H9 (cell line): ENCODE results near the gene AP4S1. TPM values are rescaled to one million over a fixed set of nuclear protein-coding genes. Genes with fewer than 3 reads are reported as not detected.

Source experiments
- DNase-seq: peaks from one replicate; pipeline ENCODE4 v3.0.0-alpha.2; 2017
- H2AFZ ChIP-seq: one replicate; pipeline ENCODE4 v1.6.1; 2013; ENCODE audit warnings: mild to moderate bottlenecking, low read length, control low read depth, moderate library complexity
- H2AK5ac ChIP-seq: 2 replicates; pipeline ENCODE4 v1.6.1; 2013; ENCODE audit warnings: low read length, control low read depth, mixed read lengths; ENCODE audit not compliant: insufficient read length
- H2BK120ac ChIP-seq: one replicate; pipeline ENCODE4 v1.6.1; 2013; ENCODE audit warnings: low read depth, mild to moderate bottlenecking, low read length, control low read depth, inconsistent platforms; ENCODE audit not compliant: poor library complexity, severe bottlenecking
- H2BK12ac ChIP-seq: 2 replicates; pipeline ENCODE4 v1.6.1; 2013; ENCODE audit warnings: low read length, control low read depth, mixed read lengths, low read depth; ENCODE audit not compliant: insufficient read length
- H2BK15ac ChIP-seq: 2 replicates; pipeline ENCODE4 v1.6.1; 2013; ENCODE audit warnings: low read depth, low read length, control low read depth
- H2BK20ac ChIP-seq: one replicate; pipeline ENCODE4 v1.6.1; 2013; ENCODE audit warnings: low read depth, mild to moderate bottlenecking, low read length, control low read depth, inconsistent platforms; ENCODE audit not compliant: poor library complexity, severe bottlenecking
- H2BK5ac ChIP-seq: 2 replicates; pipeline ENCODE4 v1.6.1; 2013; ENCODE audit warnings: low read length, control low read depth, mixed read lengths; ENCODE audit not compliant: insufficient read length
- H3K14ac ChIP-seq: 2 replicates; pipeline ENCODE4 v1.6.1; 2013; ENCODE audit warnings: low read length, control low read depth; ENCODE audit not compliant: insufficient read depth
- H3K18ac ChIP-seq: 2 replicates; pipeline ENCODE4 v1.6.1; 2013; ENCODE audit warnings: low read depth, mild to moderate bottlenecking, mixed read lengths, low read length, control low read depth; ENCODE audit not compliant: insufficient read length
- H3K23ac ChIP-seq: 2 replicates; pipeline ENCODE4 v1.6.1; 2013; ENCODE audit warnings: low read length, control low read depth, mixed read lengths, low read depth; ENCODE audit not compliant: insufficient read length
- H3K23me2 ChIP-seq: 2 replicates; pipeline ENCODE4 v1.6.1; 2013; ENCODE audit warnings: low read depth, mild to moderate bottlenecking, mixed read lengths, low read length, control low read depth; ENCODE audit not compliant: insufficient read length, poor library complexity, severe bottlenecking
- H3K27ac ChIP-seq: 2 replicates; pipeline ENCODE4 v1.5.1; 2013; ENCODE audit warnings: low read length, control low read depth, mixed read lengths, low read depth; ENCODE audit not compliant: insufficient read length
- H3K27me3 ChIP-seq: 2 replicates; pipeline ENCODE4 v1.6.1; 2013; ENCODE audit warnings: low read length, control low read depth, inconsistent platforms; ENCODE audit not compliant: insufficient read depth
- H3K4ac ChIP-seq: 2 replicates; pipeline ENCODE4 v1.6.1; 2013; ENCODE audit warnings: low read depth, mild to moderate bottlenecking, control low read depth, inconsistent platforms, low read length, moderate library complexity
- H3K4me1 ChIP-seq: 2 replicates; pipeline ENCODE4 v1.6.1; 2013; ENCODE audit warnings: low read length, control low read depth, inconsistent platforms; ENCODE audit not compliant: insufficient read depth
- H3K4me2 ChIP-seq: 2 replicates; pipeline ENCODE4 v1.6.1; 2013; ENCODE audit warnings: low read length, control low read depth, mixed read lengths; ENCODE audit not compliant: insufficient read length, insufficient read depth
- H3K56ac ChIP-seq: 2 replicates; pipeline ENCODE4 v1.6.1; 2013; ENCODE audit warnings: low read depth, mild to moderate bottlenecking, mixed read lengths, low read length, control low read depth; ENCODE audit not compliant: insufficient read length
- H3K79me1 ChIP-seq: 2 replicates; pipeline ENCODE4 v1.6.1; 2013; ENCODE audit warnings: low read depth, mild to moderate bottlenecking, moderate library complexity, low read length, control low read depth, inconsistent platforms; ENCODE audit not compliant: insufficient read depth, poor library complexity, severe bottlenecking
- H3K79me2 ChIP-seq: 2 replicates; pipeline ENCODE4 v1.6.1; 2013; ENCODE audit warnings: low read length, control low read depth, inconsistent platforms; ENCODE audit not compliant: insufficient read depth
- H3K9ac ChIP-seq: 2 replicates; pipeline ENCODE4 v1.6.1; 2013; ENCODE audit warnings: low read length, control low read depth, mixed read lengths; ENCODE audit not compliant: insufficient read length; ENCODE audit errors: extremely low read depth
- H3K9me3 ChIP-seq: one replicate; pipeline ENCODE4 v1.6.1; 2013; ENCODE audit warnings: low read depth, low read length, inconsistent platforms; ENCODE audit not compliant: control insufficient read depth
- H3T11ph ChIP-seq: one replicate; pipeline ENCODE4 v1.6.1; 2013; ENCODE audit warnings: mild to moderate bottlenecking, low read length, control low read depth, inconsistent platforms
- H4K20me1 ChIP-seq: one replicate; pipeline ENCODE4 v1.6.1; 2013; ENCODE audit not compliant: control insufficient read depth, insufficient read length, insufficient read depth
- H4K5ac ChIP-seq: 2 replicates; pipeline ENCODE4 v1.6.1; 2013; ENCODE audit warnings: low read depth, mild to moderate bottlenecking, mixed read lengths, low read length, control low read depth; ENCODE audit not compliant: insufficient read length
- H4K8ac ChIP-seq: replicated peaks from 2 replicates; pipeline ENCODE4 v1.6.1; 2013; ENCODE audit warnings: low read length, control low read depth, mixed read lengths, low read depth; ENCODE audit not compliant: insufficient read length
- H4K91ac ChIP-seq: 2 replicates; pipeline ENCODE4 v1.6.1; 2013; ENCODE audit warnings: low read depth, mild to moderate bottlenecking, moderate library complexity, mixed read lengths, low read length, control low read depth; ENCODE audit not compliant: insufficient read length
- H3K27ac Mint-ChIP-seq, 3 experiments: 2 replicates in 2 of 3; 3 replicates in 1 of 3; pipeline ENCODE4 v1.8.0; 2020 to 2021; ENCODE audit warnings: mixed read lengths in 3 of 3, mild to moderate bottlenecking in 1 of 3, moderate library complexity in 1 of 3
- H3K27me3 Mint-ChIP-seq: 2 replicates; pipeline ENCODE4 v1.8.0; 2021; ENCODE audit warnings: low read depth, mild to moderate bottlenecking, moderate library complexity, mixed read lengths
- H3K36me3 Mint-ChIP-seq, 3 experiments: 2 replicates in 2 of 3; 3 replicates in 1 of 3; pipeline ENCODE4 v1.8.0; 2020 to 2021; ENCODE audit warnings: low read depth in 3 of 3, mixed read lengths in 3 of 3; ENCODE audit not compliant: insufficient read depth in 1 of 3
- H3K4me1 Mint-ChIP-seq, 2 experiments: 2 replicates each; pipeline ENCODE4 v1.8.0; 2020; ENCODE audit warnings: mixed read lengths in 2 of 2
- H3K4me3 Mint-ChIP-seq, 2 experiments: 2 replicates in 1 of 2; 3 replicates in 1 of 2; pipeline ENCODE4 v1.8.0; 2020 to 2021; ENCODE audit warnings: mild to moderate bottlenecking in 2 of 2, mixed read lengths in 2 of 2, moderate library complexity in 1 of 2
- H3K9me3 Mint-ChIP-seq, 2 experiments: 2 replicates in 1 of 2; 3 replicates in 1 of 2; pipeline ENCODE4 v1.8.0; 2020; ENCODE audit warnings: mild to moderate bottlenecking in 2 of 2, mixed read lengths in 2 of 2, moderate library complexity in 1 of 2
- CTCF ChIP-seq: fragments of 200-600 bp; sonication (generic); conservative IDR thresholded peaks from 3 replicates; pipeline ENCODE4 v1.8.0; 2021; ENCODE audit warnings: antibody characterized with exemption, mild to moderate bottlenecking
- WGBS: extraction: QIAGEN DNeasy Blood & Tissue Kit; methylation state at CpG from one replicate; pipeline ENCODE4 v1.1.7; 2013; ENCODE audit warnings: missing lambda C conversion rate, low lambda C conversion rate, mixed read lengths; ENCODE audit not compliant: insufficient read length; ENCODE audit errors: extremely low coverage; 5-methylcytosine and 5-hydroxymethylcytosine counted together
- total RNA-seq: library from RNA; stranded (reverse); gene quantifications from 2 replicates; pipeline ENCODE4 v1.2.1, GENCODE V29; 2021

Gene AP4S1
- total RNA-seq, 1 experiment from 2014 or later: 13.7 TPM

DNA sequence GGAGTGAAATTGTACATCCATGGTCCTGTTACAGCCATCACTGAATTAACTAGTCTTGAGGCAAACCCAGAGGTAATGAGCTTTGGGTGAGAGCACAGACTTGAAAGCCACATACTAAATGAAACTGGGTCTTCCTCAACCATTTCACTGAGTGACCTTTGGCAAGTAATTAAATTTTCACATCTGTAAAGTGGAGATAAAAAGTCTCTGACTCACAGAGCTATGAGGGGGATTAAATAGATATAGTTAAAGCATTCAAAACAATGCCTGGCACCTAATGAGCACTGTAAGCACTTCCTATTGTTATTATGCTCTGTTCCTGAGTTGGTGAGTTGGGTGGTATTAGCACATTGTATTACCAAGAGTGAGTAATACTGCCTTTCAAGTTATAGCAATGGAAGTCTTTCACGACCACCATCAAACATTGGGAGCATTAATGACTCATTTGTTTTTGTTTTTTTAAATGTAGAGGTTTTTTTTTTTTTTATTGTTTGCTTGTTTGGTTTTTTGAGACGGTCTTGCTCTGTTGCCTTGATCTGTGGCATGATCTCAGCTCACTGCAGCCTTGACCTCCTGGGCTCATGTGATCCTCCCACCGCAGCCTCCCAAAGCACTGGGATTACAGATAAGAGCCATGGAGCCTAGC is 13.2 kb downstream of the AP4S1 start:
- no CpG with 5 or more reads among the region's 3 CpGs for WGBS
- Histone ChIP-seq H2BK5ac (no peak overlapping the region), H2AFZ (no peak overlapping the region), H3K9me3 (no peaks in the 10 kb centered on the region), H3K27me3 (no peaks in the 10 kb centered on the region), H2BK120ac (no peak overlapping the region), H4K91ac (no peak overlapping the region), H3K79me2 (no peaks in the 10 kb centered on the region), H3K14ac (no peak overlapping the region), H3K18ac (no peak overlapping the region), H3T11ph (no peak overlapping the region), H3K4ac (no peak overlapping the region), H4K5ac (no peak overlapping the region), H3K79me1 (no peaks in the 10 kb centered on the region), H4K8ac (no peak overlapping the region), H3K4me2 (no peak overlapping the region), H3K23me2 (no peaks in the 10 kb centered on the region), H2AK5ac (no peak overlapping the region), H2BK20ac (no peak overlapping the region), H2BK15ac (no peak overlapping the region), H4K20me1 (no peaks in the 10 kb centered on the region), H3K9ac (no peak overlapping the region), H3K27ac (no peak overlapping the region), H3K4me1 (no peaks in the 10 kb centered on the region), H3K56ac (no peak overlapping the region), H3K23ac (no peak overlapping the region), H2BK12ac (no peak overlapping the region)
- no peak for TF ChIP-seq CTCF
- H3K27me3 Mint-ChIP-seq: no peaks in the 10 kb centered on the region
- peaks cover 0 to 5% (median 4%) of the 10 kb centered on the region in 3 experiments; a peak in 4 of 7 replicates for H3K36me3 Mint-ChIP-seq
- no peak for DNase-seq
- no peaks in the 10 kb centered on the region for H3K9me3 Mint-ChIP-seq
- no peak overlapping the region for H3K4me3 Mint-ChIP-seq
- peaks cover 14 to 26% of the 10 kb centered on the region in 2 experiments for H3K4me1 Mint-ChIP-seq
- H3K27ac Mint-ChIP-seq: peak overlapping the region in 1 of 3 experiments; percentile 87; a peak in 3 of 7 replicates
